IMR-90 (cell line): ENCODE measurements around the gene METTL25. TPM values are rescaled to one million over a fixed set of nuclear protein-coding genes. Genes with fewer than 3 reads are reported as not detected.

Experiments
- ATAC-seq: fragments of 200-7000 bp; cut with Tn5 transposase; 2 replicates; pipeline ENCODE4 v1.9.1; 2020; ENCODE audit warnings: low read depth, mild to moderate bottlenecking, moderate library complexity
- BruUV-seq: library from RNA; stranded (reverse); fragments of 400-500 nt; replicated peaks from 2 replicates; lab custom pipeline; 2021; lab: Mats Ljungman, UMichigan
- CTCF ChIA-PET: fragments of 300-600 bp; formaldehyde crosslinking; extraction: SDS; loops from one replicate; lab custom pipeline; 2021; ENCODE audit warnings: antibody characterized with exemption; lab: Yijun Ruan, JAX
- POLR2A ChIA-PET: fragments of 300-600 bp; sonication (Branson Sonifier 250); formaldehyde crosslinking; loops from one replicate; lab custom pipeline; 2022; ENCODE audit warnings: antibody characterized with exemption; ENCODE audit not compliant: unreplicated experiment; lab: Charles Lee
- DNase-seq: peaks from one replicate; pipeline ENCODE4 v3.0.0; 2013
- H2AFZ ChIP-seq: replicated peaks from 2 replicates; pipeline ENCODE3; 2013; ENCODE audit warnings: low read length, mild to moderate bottlenecking; ENCODE audit not compliant: poor library complexity
- H2AK5ac ChIP-seq: 2 replicates; pipeline ENCODE4 v1.6.1; 2013; ENCODE audit warnings: low read depth, low read length, inconsistent platforms
- H2AK9ac ChIP-seq: replicated peaks from 2 replicates; pipeline ENCODE3; 2013; ENCODE audit warnings: mild to moderate bottlenecking, low read depth, low read length, moderate library complexity; ENCODE audit not compliant: poor library complexity
- H2BK120ac ChIP-seq: 2 replicates; pipeline ENCODE4 v1.6.1; 2013; ENCODE audit warnings: low read depth, low read length, inconsistent platforms
- H2BK15ac ChIP-seq: 3 replicates; pipeline ENCODE4 v1.6.1; 2013; ENCODE audit warnings: low read depth, low read length, inconsistent platforms
- H2BK20ac ChIP-seq: 2 replicates; pipeline ENCODE4 v1.6.1; 2013; ENCODE audit warnings: low read depth, mild to moderate bottlenecking, inconsistent platforms, low read length, moderate library complexity
- H2BK5ac ChIP-seq: 2 replicates; pipeline ENCODE4 v1.6.1; 2013; ENCODE audit warnings: mild to moderate bottlenecking, low read depth, low read length, inconsistent platforms; ENCODE audit not compliant: poor library complexity, severe bottlenecking
- H3K14ac ChIP-seq: replicated peaks from 2 replicates; pipeline ENCODE4 v1.6.1; 2013; ENCODE audit warnings: low read depth, low read length, inconsistent platforms
- H3K18ac ChIP-seq: 2 replicates; pipeline ENCODE4 v1.6.1; 2013; ENCODE audit warnings: low read depth, low read length, control low read depth
- H3K23ac ChIP-seq: 2 replicates; pipeline ENCODE4 v1.6.1; 2013; ENCODE audit warnings: low read depth, low read length, inconsistent platforms
- H3K27ac ChIP-seq: 2 replicates; pipeline ENCODE4 v1.5.1; 2013; ENCODE audit warnings: mild to moderate bottlenecking, control low read depth, low read length; ENCODE audit not compliant: insufficient read depth
- H3K27me3 ChIP-seq: 2 replicates; pipeline ENCODE4 v1.6.1; 2013; ENCODE audit warnings: low read length; ENCODE audit not compliant: control insufficient read depth, insufficient read depth
- H3K36me3 ChIP-seq: 2 replicates; pipeline ENCODE4 v1.6.1; 2013; ENCODE audit warnings: low read length, mixed read lengths; ENCODE audit not compliant: control insufficient read depth, insufficient read depth
- H3K4ac ChIP-seq: 2 replicates; pipeline ENCODE4 v1.6.1; 2013; ENCODE audit warnings: low read depth, low read length, inconsistent platforms
- H3K4me1 ChIP-seq: 2 replicates; pipeline ENCODE4 v1.6.1; 2013; ENCODE audit warnings: low read length, mixed read lengths; ENCODE audit not compliant: control insufficient read depth, insufficient read depth
- H3K4me2 ChIP-seq: 2 replicates; pipeline ENCODE4 v1.6.1; 2013; ENCODE audit warnings: low read depth, mild to moderate bottlenecking, control low read depth, low read length, moderate library complexity
- H3K4me3 ChIP-seq: 2 replicates; pipeline ENCODE4 v1.5.1; 2013; ENCODE audit warnings: low read depth, mild to moderate bottlenecking, control low read depth, low read length, moderate library complexity; ENCODE audit not compliant: insufficient read depth
- H3K56ac ChIP-seq: 2 replicates; pipeline ENCODE4 v1.6.1; 2013; ENCODE audit warnings: low read length, inconsistent platforms; ENCODE audit not compliant: insufficient read depth; ENCODE audit errors: extremely low read depth
- H3K79me1 ChIP-seq, 2 experiments: 2 replicates each; pipeline ENCODE4 v1.6.1; 2013; ENCODE audit warnings: low read length in 2 of 2, inconsistent platforms in 1 of 2, low read depth in 1 of 2
- H3K9ac ChIP-seq: 2 replicates; pipeline ENCODE4 v1.6.1; 2013; ENCODE audit warnings: low read depth, low read length, control low read depth
- H3K9me1 ChIP-seq: 2 replicates; pipeline ENCODE4 v1.6.1; 2013; ENCODE audit warnings: low read length, inconsistent platforms; ENCODE audit not compliant: insufficient read depth
- H3K9me3 ChIP-seq: 2 replicates; pipeline ENCODE4 v1.6.1; 2013; ENCODE audit warnings: low read length; ENCODE audit not compliant: control insufficient read depth, insufficient read depth
- H4K20me1 ChIP-seq: 2 replicates; pipeline ENCODE4 v1.6.1; 2013; ENCODE audit warnings: low read length, inconsistent platforms; ENCODE audit not compliant: insufficient read depth
- H4K5ac ChIP-seq: 2 replicates; pipeline ENCODE4 v1.6.1; 2013; ENCODE audit warnings: mild to moderate bottlenecking, low read depth, low read length, control low read depth
- H4K8ac ChIP-seq, 2 experiments: 2 replicates each; pipeline ENCODE4 v1.6.1; 2013; ENCODE audit warnings: low read depth in 2 of 2, low read length in 2 of 2, control low read depth in 1 of 2, inconsistent platforms in 1 of 2
- H4K91ac ChIP-seq: 2 replicates; pipeline ENCODE4 v1.6.1; 2013; ENCODE audit warnings: low read depth, low read length, inconsistent platforms; ENCODE audit not compliant: insufficient read depth
- BHLHE40 ChIP-seq: fragments of 150-350 bp; IDR thresholded peaks from 2 replicates; pipeline ENCODE4 v1.6.1; 2016; ENCODE audit warnings: mild to moderate bottlenecking, low read depth, low read length
- CEBPB ChIP-seq: IDR thresholded peaks from 2 replicates; pipeline ENCODE4 v1.6.1; 2012; ENCODE audit warnings: low read depth, low read length, improper control_type of control experiment
- CHD1 ChIP-seq: IDR thresholded peaks from 2 replicates; pipeline ENCODE4 v1.6.1; 2012; ENCODE audit warnings: low read depth, low read length, improper control_type of control experiment
- CTCF ChIP-seq: conservative IDR thresholded peaks from 2 replicates; pipeline ENCODE4 v1.5.1; 2012; ENCODE audit warnings: mild to moderate bottlenecking, low read depth, low read length, improper control_type of control experiment
- ELK1 ChIP-seq: fragments of 150-350 bp; IDR thresholded peaks from 2 replicates; pipeline ENCODE4 v1.6.1; 2016; ENCODE audit warnings: low read depth, mild to moderate bottlenecking, low read length, moderate library complexity, borderline replicate concordance
- FOS ChIP-seq: fragments of 150-350 bp; IDR thresholded peaks from 2 replicates; pipeline ENCODE4 v1.6.1; 2016; ENCODE audit warnings: low read depth, low read length
- MAFK ChIP-seq: IDR thresholded peaks from 2 replicates; pipeline ENCODE4 v1.6.1; 2012; ENCODE audit warnings: low read depth, low read length, improper control_type of control experiment
- MAZ ChIP-seq: IDR thresholded peaks from 2 replicates; pipeline ENCODE4 v1.6.1; 2012; ENCODE audit warnings: low read depth, mild to moderate bottlenecking, low read length, improper control_type of control experiment, moderate library complexity, borderline replicate concordance
- MXI1 ChIP-seq: IDR thresholded peaks from 2 replicates; pipeline ENCODE4 v1.6.1; 2012; ENCODE audit warnings: low read depth, mild to moderate bottlenecking, low read length, moderate library complexity, borderline replicate concordance
- NFE2L2 ChIP-seq: fragments of 150-350 bp; IDR thresholded peaks from 2 replicates; pipeline ENCODE4 v1.6.1; 2016; ENCODE audit warnings: low read depth, mild to moderate bottlenecking, low read length
- POLR2A ChIP-seq: IDR thresholded peaks from 2 replicates; pipeline ENCODE4 v1.6.1; 2012; ENCODE audit warnings: mild to moderate bottlenecking, low read depth, low read length
- RAD21 ChIP-seq: IDR thresholded peaks from 2 replicates; pipeline ENCODE4 v1.6.1; 2012; ENCODE audit warnings: low read length, improper control_type of control experiment
- RCOR1 ChIP-seq: IDR thresholded peaks from 2 replicates; pipeline ENCODE4 v1.6.1; 2012; ENCODE audit warnings: mild to moderate bottlenecking, low read length, improper control_type of control experiment; ENCODE audit not compliant: insufficient replicate concordance
- RFX5 ChIP-seq: IDR thresholded peaks from 2 replicates; pipeline ENCODE4 v1.8.0; 2012; ENCODE audit warnings: low read depth, mild to moderate bottlenecking, low read length, moderate library complexity
- SMC3 ChIP-seq: fragments of 150-350 bp; IDR thresholded peaks from 2 replicates; pipeline ENCODE4 v1.6.1; 2016; ENCODE audit warnings: low read depth, mild to moderate bottlenecking, antibody characterized with exemption, low read length, moderate library complexity
- USF2 ChIP-seq: fragments of 150-350 bp; IDR thresholded peaks from 2 replicates; pipeline ENCODE4 v1.6.1; 2017; ENCODE audit warnings: mild to moderate bottlenecking, antibody characterized with exemption, low read length, low read depth
- WGBS, 2 experiments: methylation state at CpG; one replicate each; pipeline versions ENCODE4 v1.1.5 to v1.1.7; 2013; ENCODE audit warnings: missing lambda C conversion rate in 2 of 2; ENCODE audit not compliant: insufficient read length in 1 of 2; ENCODE audit errors: extremely low coverage in 2 of 2; 5-methylcytosine and 5-hydroxymethylcytosine counted together
- dilution Hi-C: fragments of 300-500 bp; cut with HindIII; formaldehyde crosslinking; loops from one replicate; pipeline ENCODE4 v1.14.3; 2018; ENCODE audit warnings: low sequenced_read_pairs; ENCODE audit not compliant: unreplicated experiment
- in situ Hi-C: fragments of 300-500 bp; cut with MboI; formaldehyde crosslinking; loops from 3 replicates; pipeline ENCODE4 v1.14.3; 2019; ENCODE audit warnings: low sequenced_read_pairs, inconsistent platforms, mixed read lengths
- intact Hi-C: fragments of 100-400 bp; cut with micrococcal nuclease; formaldehyde crosslinking; loops from 2 replicates; pipeline ENCODE4 v1.10.0; 2022
- polyA plus RNA-seq, 3 experiments: library from polyadenylated mRNA; depleted of rRNA; stranded (reverse); fragments of >200 nt; gene quantifications; 2 replicates each; pipeline ENCODE4 v1.2.3, GENCODE V29; 2012; ENCODE audit warnings: low replicate concordance in 1 of 3
- total RNA-seq: library from RNA; depleted of rRNA; stranded (reverse); fragments of >200 nt; gene quantifications from 2 replicates; pipeline ENCODE4 v1.2.3, GENCODE V29; 2012

The METTL25 gene
- total and polyA plus RNA-seq, 2 of the 4 experiments (the other 2 are of a cell fraction), result 2.6 to 3.0 TPM

GRCh38 chr12:82437744-82438143 is 79.4 kb downstream of the METTL25 start:
- ChIA-PET POLR2A (no interaction called here), CTCF (no interaction called here)
- TF ChIP-seq CEBPB (no peak), CHD1 (no peak), MAFK (no peak), MAZ (no peak), FOS (no peak), RFX5 (no peak), CTCF (no peak), POLR2A (no peak), RAD21 (no peak), BHLHE40 (no peak), SMC3 (no peak), RCOR1 (no peak), USF2 (no peak), MXI1 (no peak), NFE2L2 (no peak), ELK1 (no peak)
- Histone ChIP-seq H3K56ac (no peak overlapping the region), H3K9ac (no peak overlapping the region), H2AFZ (no peak overlapping the region), H3K4me3 (no peak overlapping the region), H3K79me1 (no peaks in the 10 kb centered on the region), H4K20me1 (no peaks in the 10 kb centered on the region), H3K4ac (no peak overlapping the region), H2AK5ac (no peak overlapping the region), H3K23ac (no peak overlapping the region), H3K27ac (no peak overlapping the region), H4K8ac (no peak overlapping the region), H3K4me2 (no peak overlapping the region), H3K18ac (no peak overlapping the region), H3K27me3 (no peaks in the 10 kb centered on the region), H2BK15ac (no peak overlapping the region), H2AK9ac (no peak overlapping the region), H2BK120ac (no peak overlapping the region), H3K36me3 (no peaks in the 10 kb centered on the region), H3K9me1 (no peaks in the 10 kb centered on the region; the same call in 1 of the 2 replicates), H3K9me3 (no peaks in the 10 kb centered on the region), H4K5ac (no peak overlapping the region), H3K4me1 (no peaks in the 10 kb centered on the region), H2BK20ac (no peak overlapping the region), H4K91ac (no peak overlapping the region), H2BK5ac (no peak overlapping the region), H3K14ac (no peak overlapping the region)
- no TSS peak for BruUV-seq
- no CpG with 5 or more reads among the region's 3 CpGs for WGBS, 2 experiments
- intact Hi-C loops (no loop called here), in situ Hi-C loops (no loop called here), dilution Hi-C loops (no loop called here)
- ATAC-seq, result no peak
- DNase-seq, result no peak
